ENCODE data around the gene MCM3.

The MCM3 gene

DNA sequence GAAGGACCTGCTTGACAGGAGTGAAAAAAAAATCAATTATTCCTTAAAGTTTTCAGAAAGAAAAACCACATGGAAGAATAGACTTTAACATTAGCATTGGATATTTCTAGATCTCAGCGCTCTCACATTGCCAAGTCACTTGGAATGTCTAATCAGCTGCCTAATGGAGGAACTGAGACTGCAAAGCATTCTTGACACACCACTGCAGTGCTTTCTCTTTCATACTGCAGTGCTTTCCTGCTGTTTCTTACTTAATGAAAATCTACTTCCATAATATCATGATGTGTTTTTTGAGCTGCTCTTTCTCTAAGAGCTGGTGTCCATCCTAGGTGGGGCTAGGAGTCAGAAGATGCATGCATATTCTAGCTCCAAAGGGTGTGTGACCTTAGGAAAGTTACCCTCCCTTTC is 20.4 kb upstream of the MCM3 start:
- DNase-seq (ENCODE audit: insufficient read length, low spot score) (no peak), FAIRE-seq (no peak)
- no peak for TF ChIP-seq CTCF (IDR thresholded peaks at IDR 0.05; ENCODE audit: insufficient read depth, missing control alignments)

GRCh38 chr6:52303178-52303577 is 18.6 kb upstream of the MCM3 start:
- TF ChIP-seq CTCF (IDR thresholded peaks at IDR 0.05; ENCODE audit: insufficient read depth, missing control alignments), result no peak
- DNase-seq (ENCODE audit: insufficient read length, low spot score), result no peak
- no peak for FAIRE-seq

DNA sequence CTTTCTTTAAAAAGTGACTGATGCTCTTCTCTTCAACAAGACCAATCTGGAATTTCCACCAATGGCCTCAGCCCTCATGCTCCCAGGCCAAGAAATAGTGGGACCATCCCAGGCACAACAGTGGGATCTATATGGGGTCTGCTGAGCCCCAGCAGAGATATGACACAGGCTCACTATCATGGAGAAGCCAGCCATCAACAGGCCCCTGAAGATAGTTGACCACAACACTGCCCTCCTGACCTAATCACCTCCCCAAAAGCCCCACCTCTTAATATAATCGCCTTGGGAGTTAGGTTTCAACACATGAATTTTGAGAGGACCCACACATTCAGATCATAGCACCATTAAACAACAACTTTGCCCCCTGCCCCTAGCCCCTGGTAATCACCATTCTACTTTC is 16.8 kb upstream of the MCM3 start:
- DNase-seq (ENCODE audit: insufficient read length, low spot score) (no peak), FAIRE-seq (no peak)
- no peak for TF ChIP-seq CTCF (IDR thresholded peaks at IDR 0.05; ENCODE audit: insufficient read depth, missing control alignments)

DNA sequence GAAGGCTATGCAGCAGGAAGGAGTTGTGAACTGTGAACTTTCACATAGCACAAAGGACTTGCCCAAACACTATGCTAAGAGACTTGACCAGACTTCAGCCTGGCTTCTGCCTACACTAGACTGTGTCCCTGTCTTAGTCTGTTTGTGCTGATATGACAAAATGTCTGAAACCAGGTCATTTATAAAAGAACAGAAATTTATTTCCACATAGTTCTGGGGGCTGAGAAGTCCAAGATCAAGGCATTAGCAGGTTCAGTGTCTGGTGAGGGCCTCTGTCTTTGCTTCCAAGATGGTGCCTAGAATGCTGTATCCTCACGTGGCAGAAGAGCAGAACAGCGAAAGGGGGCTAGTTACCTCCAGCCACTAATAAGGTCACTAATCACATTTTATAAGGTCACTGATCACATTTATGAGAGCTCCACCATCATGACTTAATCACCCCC is 16.0 kb upstream of the MCM3 start:
- DNase-seq (ENCODE audit: insufficient read length, low spot score), result no peak
- TF ChIP-seq CTCF (IDR thresholded peaks at IDR 0.05; ENCODE audit: insufficient read depth, missing control alignments), result no peak
- no peak for FAIRE-seq

GRCh38 chr6:52299653-52300052 is 15.1 kb upstream of the MCM3 start:
- no peak for TF ChIP-seq CTCF (IDR thresholded peaks at IDR 0.05; ENCODE audit: insufficient read depth, missing control alignments)
- DNase-seq (ENCODE audit: insufficient read length, low spot score), result no peak
- no peak for FAIRE-seq

GRCh38 chr6:52297433-52297832 is 12.9 kb upstream of the MCM3 start:
- no peak for FAIRE-seq
- no peak for TF ChIP-seq CTCF (IDR thresholded peaks at IDR 0.05; ENCODE audit: insufficient read depth, missing control alignments)
- no peak for DNase-seq (ENCODE audit: insufficient read length, low spot score)

- TF ChIP-seq CTCF (IDR thresholded peaks at IDR 0.05; ENCODE audit: insufficient read depth, missing control alignments), result no peak
- FAIRE-seq (no peak), DNase-seq (ENCODE audit: insufficient read length, low spot score) (no peak)
Measured at GRCh38 chr6:52293067-52293466, 8.5 kb upstream of the MCM3 start.
